H1 (cell line): ENCODE results near the gene RTN4RL1. TPM values are rescaled to one million over a fixed set of nuclear protein-coding genes. Genes with fewer than 3 reads are reported as not detected.

Experiments used
- CTCF ChIA-PET: fragments of 300-600 bp; sonication (Branson Sonifier 250); formaldehyde crosslinking; loops from one replicate; lab custom pipeline; 2021; ENCODE audit not compliant: partially characterized antibody; lab: Charles Lee
- POLR2A ChIA-PET: fragments of 300-600 bp; sonication (Branson Sonifier 250); formaldehyde crosslinking; loops from one replicate; lab custom pipeline; 2021; ENCODE audit warnings: inconsistent platforms; ENCODE audit not compliant: partially characterized antibody; lab: Charles Lee
- DNase-seq, 2 experiments: peaks; one replicate each; pipeline versions ENCODE4 v3.0.0 to v3.0.0-alpha.2; 2010 to 2022; ENCODE audit warnings: low spot score in 2 of 2, low read depth in 1 of 2, mixed read lengths in 1 of 2
- FAIRE-seq: peaks from 2 replicates; lab custom pipeline; 2011; peaks lifted over from hg19 to GRCh38; lab: Jason Lieb, UNC
- H2AFZ ChIP-seq: 2 replicates; pipeline ENCODE4 v1.8.1; 2012; ENCODE audit warnings: low read length, inconsistent platforms
- H2AK5ac ChIP-seq: 2 replicates; pipeline ENCODE4 v1.6.1; 2013; ENCODE audit warnings: low read depth, low read length
- H2BK120ac ChIP-seq: replicated peaks from 2 replicates; pipeline ENCODE3; 2013; ENCODE audit warnings: low read depth, low read length, inconsistent platforms
- H2BK12ac ChIP-seq: 2 replicates; pipeline ENCODE4 v1.6.1; 2013; ENCODE audit warnings: low read depth, low read length
- H2BK15ac ChIP-seq: 2 replicates; pipeline ENCODE4 v1.6.1; 2013; ENCODE audit warnings: low read length
- H2BK20ac ChIP-seq: 2 replicates; pipeline ENCODE4 v1.6.1; 2013; ENCODE audit warnings: low read length
- H2BK5ac ChIP-seq: 2 replicates; pipeline ENCODE4 v1.6.1; 2013; ENCODE audit warnings: low read depth, low read length
- H3K14ac ChIP-seq: 2 replicates; pipeline ENCODE4 v1.6.1; 2013; ENCODE audit warnings: inconsistent platforms; ENCODE audit not compliant: insufficient read length
- H3K18ac ChIP-seq: 2 replicates; pipeline ENCODE4 v1.6.1; 2013; ENCODE audit warnings: low read length; ENCODE audit errors: extremely low read depth
- H3K23ac ChIP-seq: 2 replicates; pipeline ENCODE4 v1.6.1; 2013; ENCODE audit warnings: inconsistent platforms; ENCODE audit not compliant: insufficient read length
- H3K23me2 ChIP-seq: 2 replicates; pipeline ENCODE4 v1.6.1; 2013; ENCODE audit warnings: low read depth, low read length
- H3K27ac ChIP-seq: 2 replicates; pipeline ENCODE4 v1.6.1; 2011; ENCODE audit warnings: low read depth, low read length, inconsistent platforms
- H3K27me3 ChIP-seq, 4 experiments: replicated peaks in 1 of 4; 1 replicate in 1 of 4; 2 replicates in 3 of 4; pipeline versions ENCODE4 v1.6.1 to v1.8.1; 2011 to 2013; ENCODE audit warnings: low read length in 3 of 4, mild to moderate bottlenecking in 3 of 4, inconsistent platforms in 2 of 4, mixed read lengths in 2 of 4, moderate library complexity in 1 of 4; ENCODE audit not compliant: control insufficient read depth in 3 of 4, insufficient read depth in 3 of 4; ENCODE audit errors: extremely low read depth in 1 of 4
- H3K36me3 ChIP-seq, 4 experiments: 2 replicates each; pipeline versions ENCODE4 v1.6.1 to v1.8.1; 2011 to 2013; ENCODE audit warnings: mild to moderate bottlenecking in 4 of 4, low read length in 3 of 4, moderate library complexity in 2 of 4, control low read depth in 1 of 4, inconsistent platforms in 1 of 4; ENCODE audit not compliant: insufficient read depth in 4 of 4, control insufficient read depth in 2 of 4
- H3K4ac ChIP-seq: replicated peaks from 2 replicates; pipeline ENCODE3; 2013; ENCODE audit warnings: low read length, low read depth, mixed read lengths, inconsistent platforms; ENCODE audit not compliant: insufficient read length
- H3K4me1 ChIP-seq, 4 experiments: replicated peaks in 1 of 4; 1 replicate in 1 of 4; 2 replicates in 3 of 4; pipeline versions ENCODE4 v1.6.1 to v1.8.1; 2011 to 2013; ENCODE audit warnings: low read length in 3 of 4, inconsistent platforms in 2 of 4, mixed read lengths in 1 of 4; ENCODE audit not compliant: insufficient read depth in 4 of 4, control insufficient read depth in 3 of 4
- H3K4me2 ChIP-seq, 2 experiments: 2 replicates each; pipeline versions ENCODE4 v1.6.1 to v1.8.1; 2011 to 2013; ENCODE audit warnings: low read depth in 2 of 2, low read length in 2 of 2, control low read depth in 1 of 2, inconsistent platforms in 1 of 2, mild to moderate bottlenecking in 1 of 2; ENCODE audit not compliant: insufficient read depth in 1 of 2
- H3K4me3 ChIP-seq, 4 experiments: fragments of 200-600, 300-600 bp in 1 of 4; sonication (generic), shearing (Covaris generic), sonication (Bioruptor Twin) in 1 of 4; 2 replicates each; pipeline versions ENCODE4 v1.5.1 to v1.8.1; 2011 to 2016; ENCODE audit warnings: low read length in 4 of 4, low read depth in 3 of 4, control low read depth in 2 of 4, inconsistent platforms in 2 of 4, mild to moderate bottlenecking in 2 of 4, mixed read lengths in 1 of 4, moderate library complexity in 1 of 4; ENCODE audit not compliant: insufficient read depth in 2 of 4; ENCODE audit errors: extremely low read depth in 1 of 4
- H3K56ac ChIP-seq: replicated peaks from 2 replicates; pipeline ENCODE3; 2013; ENCODE audit warnings: low read depth, mild to moderate bottlenecking, mixed read lengths, low read length, inconsistent platforms; ENCODE audit not compliant: insufficient read length
- H3K79me1 ChIP-seq: 2 replicates; pipeline ENCODE4 v1.6.1; 2013; ENCODE audit warnings: low read depth, low read length, control low read depth
- H3K79me2 ChIP-seq, 2 experiments: 2 replicates each; pipeline versions ENCODE4 v1.6.1 to v1.8.1; 2012 to 2013; ENCODE audit warnings: low read length in 2 of 2, mild to moderate bottlenecking in 2 of 2, inconsistent platforms in 1 of 2; ENCODE audit not compliant: insufficient read depth in 2 of 2, control insufficient read depth in 1 of 2
- H3K9ac ChIP-seq, 4 experiments: replicated peaks in 1 of 4; 1 replicate in 1 of 4; 2 replicates in 3 of 4; pipeline versions ENCODE4 v1.6.1 to v1.8.1; 2011 to 2013; ENCODE audit warnings: low read depth in 3 of 4, low read length in 3 of 4, control low read depth in 2 of 4, mild to moderate bottlenecking in 2 of 4, moderate library complexity in 2 of 4, inconsistent platforms in 1 of 4; ENCODE audit errors: extremely low read depth in 1 of 4
- H3K9me3 ChIP-seq, 2 experiments: 2 replicates each; pipeline versions ENCODE4 v1.6.1 to v1.8.1; 2012 to 2013; ENCODE audit warnings: mild to moderate bottlenecking in 2 of 2, moderate library complexity in 2 of 2, control low read depth in 1 of 2, inconsistent platforms in 1 of 2, low read depth in 1 of 2, low read length in 1 of 2, mixed read lengths in 1 of 2; ENCODE audit not compliant: insufficient read depth in 2 of 2
- H4K20me1 ChIP-seq, 2 experiments: replicated peaks in 1 of 2; 2 replicates each; pipeline versions ENCODE3 to v1.8.1; 2011 to 2013; ENCODE audit warnings: inconsistent platforms in 2 of 2, low read length in 2 of 2, mild to moderate bottlenecking in 1 of 2; ENCODE audit not compliant: insufficient read depth in 2 of 2, control insufficient read depth in 1 of 2
- H4K5ac ChIP-seq: 2 replicates; pipeline ENCODE4 v1.6.1; 2013; ENCODE audit warnings: low read length, low read depth, mixed read lengths, inconsistent platforms; ENCODE audit not compliant: insufficient read length
- H4K8ac ChIP-seq: 2 replicates; pipeline ENCODE4 v1.8.0; 2013; ENCODE audit warnings: mild to moderate bottlenecking, moderate library complexity, low read length, inconsistent platforms; ENCODE audit not compliant: insufficient read depth; ENCODE audit errors: extremely low read depth
- H4K91ac ChIP-seq: replicated peaks from 2 replicates; pipeline ENCODE3; 2013; ENCODE audit warnings: low read length, mixed read lengths, inconsistent platforms; ENCODE audit not compliant: insufficient read length
- BRCA1 ChIP-seq: IDR thresholded peaks from 2 replicates; pipeline ENCODE4 v1.6.1; 2012; ENCODE audit warnings: low read depth, low read length, improper control_type of control experiment
- CHD1 ChIP-seq: IDR thresholded peaks from 2 replicates; pipeline ENCODE4 v1.6.1; 2012; ENCODE audit warnings: low read depth, low read length, improper control_type of control experiment
- NANOG ChIP-seq: IDR thresholded peaks from 2 replicates; pipeline ENCODE4 v1.6.1; 2011; ENCODE audit warnings: low read length, low read depth, mild to moderate bottlenecking, inconsistent platforms; ENCODE audit not compliant: insufficient read depth, poor library complexity, severe bottlenecking
- NRF1 ChIP-seq: IDR thresholded peaks from 2 replicates; pipeline ENCODE4 v1.6.1; 2011; ENCODE audit warnings: mild to moderate bottlenecking, low read depth, low read length, improper control_type of control experiment
- PHF8 ChIP-seq: fragments of 200-600 bp; sonication (generic); conservative IDR thresholded peaks from 2 replicates; pipeline ENCODE4 v1.7.1; 2012; ENCODE audit warnings: low read depth, mild to moderate bottlenecking, inconsistent platforms, low read length, moderate library complexity
- RAD21 ChIP-seq, 2 experiments: IDR thresholded peaks in 1 of 2; conservative IDR thresholded peaks in 1 of 2; 2 replicates each; pipeline ENCODE4 v1.6.1; 2011; ENCODE audit warnings: low read depth in 2 of 2, low read length in 2 of 2, improper control_type of control experiment in 1 of 2, inconsistent platforms in 1 of 2, mild to moderate bottlenecking in 1 of 2, moderate library complexity in 1 of 2
- SP1 ChIP-seq: IDR thresholded peaks from 2 replicates; pipeline ENCODE4 v1.6.1; 2011; ENCODE audit warnings: low read depth, low read length
- SP4 ChIP-seq: IDR thresholded peaks from 2 replicates; pipeline ENCODE4 v1.6.1; 2012; ENCODE audit warnings: low read length, inconsistent platforms
- TAF1 ChIP-seq: IDR thresholded peaks from 2 replicates; pipeline ENCODE4 v1.6.1; 2011; ENCODE audit warnings: mild to moderate bottlenecking, low read depth, low read length
- WGBS, 2 experiments: shearing (Covaris generic) in 1 of 2; methylation state at CpG; one replicate each; pipeline versions ENCODE4 v1.1.6 to v1.1.7; 2013 to 2015; ENCODE audit warnings: low lambda C conversion rate in 2 of 2, mixed read lengths in 2 of 2, inconsistent platforms in 1 of 2, low coverage in 1 of 2, missing lambda C conversion rate in 1 of 2; ENCODE audit not compliant: insufficient replicate concordance in 2 of 2, insufficient coverage in 1 of 2, insufficient read length in 1 of 2; ENCODE audit errors: extremely low coverage in 1 of 2, missing lambda C conversion rate in 1 of 2; 5-methylcytosine and 5-hydroxymethylcytosine counted together
- polyA plus RNA-seq, 7 experiments: library from polyadenylated mRNA; depleted of rRNA in 3 of 7; stranded (reverse) in 5 of 7; unstranded in 2 of 7; fragments of >200 nt in 5 of 7; fragments of 200-250 nt in 2 of 7; gene quantifications; 1 replicate in 5 of 7; 2 replicates in 1 of 7; 4 replicates in 1 of 7; pipeline versions ENCODE4 v1.2.1 to v1.2.3, GENCODE V29; 2011 to 2013; ENCODE audit warnings: missing spikeins in 2 of 7, mixed read lengths in 2 of 7
- total RNA-seq: library from RNA; stranded (reverse); fragmentation: NEBNext Ultra II Directional; extraction: Animal tissue kit (Norgen Biotek cat#: 25700); gene quantifications from 2 replicates; pipeline ENCODE4 v1.2.1, GENCODE V29; 2021

The RTN4RL1 gene
- total and polyA plus RNA-seq, 2 of the 8 experiments (the other 6 are each of a cell fraction or from before 2014, with no cell fraction given), result 0.09 TPM; not detected in 1

- H2BK12ac ChIP-seq, result no peak overlapping the region
- no peaks in the 10 kb centered on the region for H3K79me2 ChIP-seq
- H3K23ac ChIP-seq, result no peak overlapping the region
- H2BK15ac ChIP-seq, result no peak overlapping the region
- no peak overlapping the region for H2AK5ac ChIP-seq
- no peak overlapping the region for H3K9ac ChIP-seq
- no peaks in the 10 kb centered on the region for H3K9me3 ChIP-seq
- H4K91ac ChIP-seq, result no peak overlapping the region
- H3K36me3 ChIP-seq, result no peaks in the 10 kb centered on the region
- 88% methylated on average over 17 of the region's 17 CpGs; no CpG with 5 or more reads in 1 of the 2 experiments for WGBS, 2 experiments
- no peak overlapping the region for H3K4me2 ChIP-seq
- no peak overlapping the region for H3K18ac ChIP-seq
- no peak overlapping the region for H2BK20ac ChIP-seq
- H3K4me3 ChIP-seq, result no peak overlapping the region
- H3K23me2 ChIP-seq, result 0 out of 2 replicates have a peak, but pooled peaks cover 2% of the 10 kb centered on the region
- DNase-seq (no peak), FAIRE-seq (no peak)
- H4K5ac ChIP-seq, result no peak overlapping the region
- H4K8ac ChIP-seq, result no peak overlapping the region
- H2AFZ ChIP-seq, result no peak overlapping the region
- H3K14ac ChIP-seq, result no peak overlapping the region
- ChIA-PET CTCF (no interaction called here), POLR2A (no interaction called here)
- H2BK5ac ChIP-seq, result no peak overlapping the region
- H4K20me1 ChIP-seq, result no peaks in the 10 kb centered on the region
- H3K56ac ChIP-seq, result no peak overlapping the region
- TF ChIP-seq RAD21 (IDR thresholded peaks at IDR 0.05 in 1 of 2, conservative IDR thresholded peaks at IDR 0.05 in 1 of 2; ENCODE audit: low read depth in 2 of 2, low read length in 2 of 2), result no peak
- no peak for TF ChIP-seq SP1
- no peak for TF ChIP-seq CHD1
- TF ChIP-seq PHF8, result no peak
- TF ChIP-seq NANOG, result no peak
- no peak for TF ChIP-seq TAF1
- TF ChIP-seq NRF1, result no peak
- no peak for TF ChIP-seq SP4
- no peak for TF ChIP-seq BRCA1
- peaks cover 0 to 6% (median 3%) of the 10 kb centered on the region in 4 experiments; a peak in 4 of 7 replicates for H3K27me3 ChIP-seq
- no peak overlapping the region for H3K27ac ChIP-seq
- no peak overlapping the region for H2BK120ac ChIP-seq
- H3K79me1 ChIP-seq, result no peaks in the 10 kb centered on the region
- H3K4ac ChIP-seq, result no peak overlapping the region
- H3K4me1 ChIP-seq, result peaks cover 0 to 3% (median 1%) of the 10 kb centered on the region in 4 experiments; a peak in 3 of 7 replicates
Measured at GRCh38 chr17:1934901-1935300, 90.2 kb downstream of the RTN4RL1 start.
